ENCODE data around the gene OVOL2. TPM values are rescaled to one million over a fixed set of nuclear protein-coding genes. Genes with fewer than 3 reads are reported as not detected.

Gene OVOL2
- total RNA-seq, 2 experiments from 2014 or later: not detected

GRCh38 chr20:18056174-18057100 lies 1.3 kb downstream of the OVOL2 start:
- Mint-ChIP-seq H3K36me3 (ENCODE audit: low read depth) (no peaks in the 10 kb centered on the region), H3K4me1 (ENCODE audit: low read depth) (peaks cover 6% of the 10 kb centered on the region), H3K27ac (no peak overlapping the region), H3K4me3 (peak overlapping the region; percentile 33), H3K27me3 (peaks cover 62% of the 10 kb centered on the region), H3K9me3 (no peaks in the 10 kb centered on the region)
- DNase-seq (peak; percentile 11), ATAC-seq (peak; percentile 66)
- CTCF ChIA-PET: no interaction called here
- POLR2A ChIA-PET: no interaction called here
- intact Hi-C loops (cut with micrococcal nuclease): no loop called here
- TF ChIP-seq CTCF (IDR thresholded peaks at IDR 0.05): no peak

- ChIA-PET POLR2A (no interaction called here), CTCF (no interaction called here)
- intact Hi-C loops (cut with micrococcal nuclease): no loop called here
- DNase-seq: no peak
- ATAC-seq: no peak
- Mint-ChIP-seq H3K9me3 (no peaks in the 10 kb centered on the region), H3K4me1 (ENCODE audit: low read depth) (peaks cover 6% of the 10 kb centered on the region), H3K27ac (no peak overlapping the region), H3K36me3 (ENCODE audit: low read depth) (no peaks in the 10 kb centered on the region), H3K27me3 (peaks cover 68% of the 10 kb centered on the region), H3K4me3 (no peak overlapping the region)
- no peak for TF ChIP-seq CTCF (IDR thresholded peaks at IDR 0.05)
These were observed 2.5 kb downstream of the OVOL2 start for GRCh38 chr20:18055261-18055660.

DNA sequence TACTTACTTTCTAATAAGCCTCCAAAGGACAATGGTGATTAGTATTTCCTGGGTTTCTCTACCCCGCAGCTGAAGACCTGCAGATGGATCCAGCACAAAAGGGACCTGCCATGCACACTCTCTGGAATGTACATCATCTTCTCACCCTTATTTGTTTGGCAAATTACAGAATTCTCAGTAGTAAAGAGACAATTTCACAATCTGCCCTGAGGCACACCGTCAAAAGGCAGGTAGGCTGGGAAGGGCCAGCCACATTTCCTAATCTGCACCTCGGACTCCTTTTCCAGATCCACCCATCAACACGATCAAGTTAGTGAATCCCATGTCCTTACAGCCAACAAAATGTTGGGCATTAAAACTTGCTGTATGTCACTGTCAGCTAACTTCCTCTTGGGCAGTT lies 4.9 kb downstream of the OVOL2 start:
- H3K27ac Mint-ChIP-seq: no peak overlapping the region
- no peaks in the 10 kb centered on the region for H3K9me3 Mint-ChIP-seq
- ChIA-PET CTCF (no interaction called here), POLR2A (no interaction called here)
- H3K4me3 Mint-ChIP-seq: no peak overlapping the region
- peaks cover 48% of the 10 kb centered on the region for H3K27me3 Mint-ChIP-seq
- no peak for DNase-seq
- peaks cover 4% of the 10 kb centered on the region for H3K4me1 Mint-ChIP-seq (ENCODE audit: low read depth)
- TF ChIP-seq CTCF (IDR thresholded peaks at IDR 0.05): no peak
- no peaks in the 10 kb centered on the region for H3K36me3 Mint-ChIP-seq (ENCODE audit: low read depth)
- intact Hi-C loops (cut with micrococcal nuclease): no loop called here
- no peak for ATAC-seq

- no peaks in the 10 kb centered on the region for H3K9me3 Mint-ChIP-seq
- CTCF ChIA-PET: no interaction called here
- no peaks in the 10 kb centered on the region for H3K36me3 Mint-ChIP-seq (ENCODE audit: low read depth)
These were observed 7.1 kb downstream of the OVOL2 start for GRCh38 chr20:18050628-18051027.

More at GRCh38 chr20:18050628-18051027, 7.1 kb downstream of the OVOL2 start:
- H3K4me1 Mint-ChIP-seq (ENCODE audit: low read depth): no peaks in the 10 kb centered on the region
- H3K4me3 Mint-ChIP-seq: no peak overlapping the region
- no peak for DNase-seq
- intact Hi-C loops (cut with micrococcal nuclease): no loop called here
- no peak overlapping the region for H3K27ac Mint-ChIP-seq
- H3K27me3 Mint-ChIP-seq: peaks cover 40% of the 10 kb centered on the region
- no peak for ATAC-seq
- POLR2A ChIA-PET: no interaction called here
- TF ChIP-seq CTCF (IDR thresholded peaks at IDR 0.05): no peak
